AG04450 (cell line): ENCODE results near the gene ABL2. TPM values are rescaled to one million over a fixed set of nuclear protein-coding genes. Genes with fewer than 3 reads are reported as not detected.

Source experiments
- CTCF ChIA-PET: fragments of 300-600, 350-600 bp; formaldehyde crosslinking; extraction: SDS; loops from one replicate; lab custom pipeline; 2022; ENCODE audit warnings: antibody characterized with exemption, inconsistent platforms; lab: Charles Lee
- POLR2A ChIA-PET: fragments of 350-600 bp; formaldehyde crosslinking; extraction: SDS; loops from one replicate; lab custom pipeline; 2021; ENCODE audit warnings: antibody characterized with exemption, inconsistent platforms; lab: Yijun Ruan, JAX
- DNase-seq: peaks from one replicate; pipeline ENCODE4 v3.0.0-alpha.2; 2011; ENCODE audit warnings: low read depth, low spot score
- H3K27ac ChIP-seq: one replicate; pipeline ENCODE4 v1.5.1; 2012; ENCODE audit warnings: low read depth, low read length, control low read depth
- H3K27me3 ChIP-seq: one replicate; pipeline ENCODE4 v1.6.0; 2012; ENCODE audit warnings: low read length; ENCODE audit not compliant: control insufficient read depth, insufficient read depth
- H3K4me3 ChIP-seq: 2 replicates; pipeline ENCODE4 v1.5.1; 2011; ENCODE audit warnings: mild to moderate bottlenecking, low read depth, low read length, control low read depth
- H3K9me3 ChIP-seq: 2 replicates; pipeline ENCODE4 v1.5.1; 2012; ENCODE audit warnings: low read length; ENCODE audit not compliant: control insufficient read depth, insufficient read depth
- polyA plus RNA-seq: library from polyadenylated mRNA; depleted of rRNA; stranded (reverse); fragments of >200 nt; gene quantifications from 2 replicates; pipeline ENCODE4 v1.2.3, GENCODE V29; 2011
- TF ChIP-seq, protein P1 (sequence below): IDR thresholded peaks from 2 replicates; pipeline ENCODE4 v1.5.1; 2011; ENCODE audit warnings: low read depth, low read length, control low read depth, inconsistent platforms

The ABL2 gene
- polyA plus RNA-seq, 1 experiment: 13.9 TPM

DNA sequence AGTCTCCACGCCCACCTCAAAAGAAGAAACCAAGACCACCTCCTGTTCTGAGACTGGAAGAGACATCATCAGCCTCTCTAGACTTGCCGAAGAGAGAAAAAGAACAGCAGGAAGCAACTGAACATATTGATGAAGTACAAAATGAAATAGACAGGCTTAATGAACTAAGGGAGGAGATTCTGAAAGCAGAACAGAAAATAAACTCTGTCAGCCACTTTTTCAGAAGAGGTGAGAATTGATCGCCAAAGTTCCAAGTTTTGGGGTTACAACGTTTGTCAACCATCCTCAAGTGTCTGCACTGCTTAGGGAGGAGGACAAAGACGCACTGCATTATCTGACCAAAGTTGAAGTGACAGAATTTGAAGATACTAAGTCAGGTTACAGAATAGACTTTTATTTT lies 45.6 kb downstream of the ABL2 start:
- no peak overlapping the region for H3K4me3 ChIP-seq
- ChIA-PET CTCF (interaction anchor here (2.4 to 4.8 kb wide), 2 partner anchors 10 to 63 kb away, joined by 10 to 33 read pairs; no protein-coding TSS in a partner anchor), POLR2A (no interaction called here)
- H3K27me3 ChIP-seq: no peaks in the 10 kb centered on the region
- TF ChIP-seq, protein P1, sequence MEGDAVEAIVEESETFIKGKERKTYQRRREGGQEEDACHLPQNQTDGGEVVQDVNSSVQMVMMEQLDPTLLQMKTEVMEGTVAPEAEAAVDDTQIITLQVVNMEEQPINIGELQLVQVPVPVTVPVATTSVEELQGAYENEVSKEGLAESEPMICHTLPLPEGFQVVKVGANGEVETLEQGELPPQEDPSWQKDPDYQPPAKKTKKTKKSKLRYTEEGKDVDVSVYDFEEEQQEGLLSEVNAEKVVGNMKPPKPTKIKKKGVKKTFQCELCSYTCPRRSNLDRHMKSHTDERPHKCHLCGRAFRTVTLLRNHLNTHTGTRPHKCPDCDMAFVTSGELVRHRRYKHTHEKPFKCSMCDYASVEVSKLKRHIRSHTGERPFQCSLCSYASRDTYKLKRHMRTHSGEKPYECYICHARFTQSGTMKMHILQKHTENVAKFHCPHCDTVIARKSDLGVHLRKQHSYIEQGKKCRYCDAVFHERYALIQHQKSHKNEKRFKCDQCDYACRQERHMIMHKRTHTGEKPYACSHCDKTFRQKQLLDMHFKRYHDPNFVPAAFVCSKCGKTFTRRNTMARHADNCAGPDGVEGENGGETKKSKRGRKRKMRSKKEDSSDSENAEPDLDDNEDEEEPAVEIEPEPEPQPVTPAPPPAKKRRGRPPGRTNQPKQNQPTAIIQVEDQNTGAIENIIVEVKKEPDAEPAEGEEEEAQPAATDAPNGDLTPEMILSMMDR: no peak
- no peak overlapping the region for H3K27ac ChIP-seq
- no peak for DNase-seq
- no peaks in the 10 kb centered on the region for H3K9me3 ChIP-seq

DNA sequence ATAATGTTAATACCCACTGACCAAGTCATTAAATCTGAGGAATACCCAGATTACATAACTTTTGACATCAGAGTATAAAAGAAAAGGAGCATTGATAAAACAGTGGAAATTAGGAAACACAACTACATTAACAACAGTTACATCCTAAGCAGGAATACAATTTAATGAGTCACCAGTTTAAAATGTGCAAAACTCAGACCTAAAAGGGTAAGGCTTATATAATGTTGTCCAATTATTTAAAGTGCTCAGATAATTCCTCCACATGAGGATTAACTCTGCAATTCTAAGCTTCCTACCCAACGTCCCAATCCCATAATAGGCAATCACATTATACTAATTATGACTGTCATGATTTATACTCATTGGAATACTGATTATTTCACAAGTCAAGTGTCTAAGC lies 50.5 kb downstream of the ABL2 start:
- no peak for DNase-seq

DNA sequence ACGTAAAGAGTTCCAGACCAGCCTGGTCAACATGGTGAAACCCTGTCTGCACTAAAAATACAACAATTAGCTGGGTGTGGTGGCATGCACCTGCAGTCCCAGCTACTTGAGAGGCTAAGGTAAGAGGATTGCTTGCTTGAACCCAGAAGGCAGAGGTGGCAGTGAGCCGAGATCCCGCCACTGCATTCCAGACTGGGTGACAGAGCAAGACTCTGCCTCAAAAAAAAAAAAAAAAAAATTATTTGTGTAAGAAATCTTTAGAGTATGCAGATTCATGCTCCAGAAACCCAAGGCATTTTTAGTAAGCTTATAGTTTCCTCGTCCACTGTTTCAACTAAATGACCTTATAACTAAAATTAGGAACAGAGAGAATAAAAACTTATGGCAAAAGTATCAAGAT lies 51.3 kb downstream of the ABL2 start:
- no peak overlapping the region for H3K27ac ChIP-seq
- CTCF ChIA-PET: interaction anchor here (0.7 kb wide), 1 partner anchor 1835 kb away, joined by 7 read pairs; no protein-coding TSS in a partner anchor
- DNase-seq: no peak
- no peaks in the 10 kb centered on the region for H3K9me3 ChIP-seq
- H3K27me3 ChIP-seq: no peaks in the 10 kb centered on the region
- TF ChIP-seq, protein P1: no peak
- no peak overlapping the region for H3K4me3 ChIP-seq
- POLR2A ChIA-PET: no interaction called here

More for the DNA sequence above, 50.5 kb downstream of the ABL2 start:
- TF ChIP-seq, protein P1: no peak
- Histone ChIP-seq H3K4me3 (no peak overlapping the region), H3K27ac (no peak overlapping the region), H3K27me3 (no peaks in the 10 kb centered on the region), H3K9me3 (no peaks in the 10 kb centered on the region)
- ChIA-PET CTCF (interaction anchor here (0.7 to 0.9 kb wide), 2 partner anchors 15 to 58 kb away, joined by 3 read pairs; no protein-coding TSS in a partner anchor), POLR2A (no interaction called here)

DNA sequence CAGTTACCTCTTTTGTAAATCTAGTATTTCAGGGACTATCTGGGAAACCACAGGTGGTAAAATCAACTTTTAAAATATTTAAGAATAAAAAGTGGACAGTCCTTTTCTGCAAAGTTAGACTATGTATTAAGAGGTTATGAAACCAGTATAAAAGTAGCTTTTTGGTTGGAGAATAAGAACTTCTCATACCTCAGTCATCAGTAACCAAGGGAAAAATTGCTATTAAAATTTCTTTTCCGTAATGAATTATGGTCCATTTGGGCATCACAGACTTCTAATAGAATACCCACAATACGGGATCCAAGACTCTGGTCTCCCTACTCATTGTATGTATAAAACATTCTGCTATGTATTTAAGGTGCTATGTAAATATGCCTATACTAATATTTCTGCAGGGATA lies 51.9 kb downstream of the ABL2 start:
- Histone ChIP-seq H3K4me3 (no peak overlapping the region), H3K9me3 (no peaks in the 10 kb centered on the region), H3K27ac (no peak overlapping the region), H3K27me3 (no peaks in the 10 kb centered on the region)
- POLR2A ChIA-PET: no interaction called here
- TF ChIP-seq, protein P1: no peak
- DNase-seq: no peak
- CTCF ChIA-PET: interaction anchor here (0.7 kb wide), 1 partner anchor 1836 kb away, joined by 7 read pairs; no protein-coding TSS in a partner anchor

DNA sequence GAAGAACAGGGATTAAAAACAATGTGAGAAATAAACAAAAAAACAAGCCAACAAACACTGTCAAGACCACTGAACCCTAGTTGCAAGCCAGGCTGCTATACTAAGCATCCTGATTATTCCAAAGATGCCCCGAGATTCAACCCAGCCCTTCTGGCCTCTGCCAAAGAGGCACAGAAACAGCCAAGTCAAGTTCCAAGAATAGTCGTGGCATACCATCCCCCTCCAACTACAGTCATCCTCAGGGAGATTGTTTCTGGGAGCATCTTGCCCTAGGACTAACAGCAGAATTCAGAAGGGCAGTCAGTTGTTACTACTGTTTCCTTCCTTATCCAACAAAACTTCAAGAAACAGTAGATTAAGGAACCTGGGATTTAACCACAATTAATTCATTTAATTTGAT lies 52.3 kb downstream of the ABL2 start:
- Histone ChIP-seq H3K9me3 (no peaks in the 10 kb centered on the region), H3K4me3 (no peak overlapping the region), H3K27ac (peak overlapping the region; percentile 52), H3K27me3 (no peaks in the 10 kb centered on the region)
- no peak for DNase-seq
- ChIA-PET CTCF (no interaction called here), POLR2A (no interaction called here)
- TF ChIP-seq, protein P1: no peak
